Mammary epithelial cell (primary cell): ENCODE measurements around the gene KRCC1.

Source experiments
- CTCF ChIP-seq, 2 donors: IDR thresholded peaks in 1 of 2; conservative IDR thresholded peaks in 1 of 2; 2 replicates each; pipeline ENCODE4 v1.5.1; 2011 to 2012; ENCODE audit warnings: inconsistent platforms in 2 of 2, low read length in 2 of 2, mild to moderate bottlenecking in 2 of 2, control low read depth in 1 of 2, low read depth in 1 of 2; ENCODE audit not compliant: insufficient read depth in 1 of 2; ENCODE audit errors: extremely low read depth in 1 of 2
- EZH2 ChIP-seq: IDR thresholded peaks from 2 replicates; pipeline ENCODE4 v1.6.1; 2012; ENCODE audit warnings: low read length, inconsistent platforms, borderline replicate concordance

- TF ChIP-seq CTCF (conservative IDR thresholded peaks at IDR 0.05 in 1 of 2, IDR thresholded peaks at IDR 0.05 in 1 of 2; ENCODE audit: extremely low read depth in 1 of 2, insufficient read depth in 1 of 2, low read depth in 1 of 2, low read length in 2 of 2), result no peak
- TF ChIP-seq EZH2, result no peak
These were observed 13.1 kb downstream of the KRCC1 start for GRCh38 chr2:88042476-88042875.
